Transverse colon (tissue), 4 donors: ENCODE results near the gene TMC3.

Source experiments
- CTCF ChIP-seq, 5 experiments: fragments of 200-600 bp in 3 of 5; fragments of 450-650 bp in 2 of 5; sonication (generic) in 3 of 5; IDR thresholded peaks; 1 replicate in 2 of 5; 2 replicates in 3 of 5; pipeline ENCODE4 v1.5.1; 2016 to 2017; ENCODE audit warnings: antibody characterized with exemption in 5 of 5, inconsistent platforms in 3 of 5, mild to moderate bottlenecking in 2 of 5, moderate library complexity in 1 of 5
- EP300 ChIP-seq: sonication (generic); formaldehyde crosslinking; IDR thresholded peaks from one replicate; pipeline ENCODE4 v1.6.1; 2017; ENCODE audit warnings: antibody characterized with exemption, low read depth
- POLR2AphosphoS5 ChIP-seq, 3 donors: sonication (generic); formaldehyde crosslinking; IDR thresholded peaks; one replicate each; pipeline ENCODE4 v1.6.1; 2016; ENCODE audit warnings: antibody characterized with exemption in 3 of 3

- TF ChIP-seq POLR2AphosphoS5 (IDR thresholded peaks at IDR 0.05) (no peak), EP300 (no peak), CTCF (IDR thresholded peaks at IDR 0.05) (no peak)
These were observed 39.8 kb upstream of the TMC3 start for GRCh38 chr15:81413851-81414250.
